K562 (cell line): Measurements from ENCODE around the gene LDB2. TPM values are rescaled to one million over a fixed set of nuclear protein-coding genes. Genes with fewer than 3 reads are reported as not detected.
A peak's percentile ranks its signal among the peaks of the same experiment; 100 is the strongest.

Experiments used
- ATAC-seq: fragments of 200-7000 bp; cut with Tn5 transposase; 3 replicates; pipeline ENCODE4 v1.9.1; 2020; ENCODE audit warnings: moderate library complexity
- BruUV-seq: library from RNA; stranded (reverse); fragments of 400-500 nt; replicated peaks from 2 replicates; lab custom pipeline; 2021; lab: Mats Ljungman, UMichigan
- CTCF ChIA-PET: fragments of 300-600 bp; formaldehyde crosslinking; extraction: SDS; loops from one replicate; lab custom pipeline; 2021; ENCODE audit warnings: low intra/inter-chr PET ratio; lab: Yijun Ruan, JAX
- POLR2A ChIA-PET: fragments of 300-600, 350-650 bp; sonication (Branson Sonifier 250); formaldehyde crosslinking; extraction: SDS; loops from one replicate; lab custom pipeline; 2021; ENCODE audit warnings: antibody characterized with exemption, inconsistent platforms; lab: Yijun Ruan, JAX
- DNase-seq, 4 experiments: peaks; one replicate each; pipeline versions ENCODE4 v3.0.0 to v3.0.0-alpha.2; 2011 to 2018; ENCODE audit warnings: low spot score in 3 of 4, mixed read lengths in 3 of 4; ENCODE audit errors: extremely low read depth in 1 of 4
- FAIRE-seq: peaks from 2 replicates; lab custom pipeline; 2011; peaks lifted over from hg19 to GRCh38; lab: Jason Lieb, UNC
- H2AFZ ChIP-seq: 2 replicates; pipeline ENCODE4 v1.6.0; 2011; ENCODE audit warnings: low read depth, low read length, control low read depth, inconsistent platforms
- H3K27ac ChIP-seq: fragments of 200-600 bp; 3 replicates; pipeline ENCODE4 v1.8.0; 2011; ENCODE audit warnings: low read depth, mild to moderate bottlenecking, control low read depth, inconsistent platforms, low read length, moderate library complexity, mixed read lengths; ENCODE audit errors: extremely low read depth
- H3K27me3 ChIP-seq, 2 experiments: fragments of 300-600 bp in 1 of 2; 2 replicates in 1 of 2; 3 replicates in 1 of 2; pipeline versions ENCODE4 v1.6.0 to v1.8.0; 2011; ENCODE audit warnings: inconsistent platforms in 2 of 2, low read length in 2 of 2, mild to moderate bottlenecking in 1 of 2, mixed read lengths in 1 of 2, moderate library complexity in 1 of 2; ENCODE audit not compliant: control insufficient read depth in 2 of 2, insufficient read depth in 2 of 2
- H3K36me3 ChIP-seq: fragments of 300-600 bp; 3 replicates; pipeline ENCODE4 v1.8.0; 2011; ENCODE audit warnings: mild to moderate bottlenecking, low read length, inconsistent platforms; ENCODE audit not compliant: control insufficient read depth, insufficient read depth
- H3K4me1 ChIP-seq, 2 experiments: fragments of 200-600 bp in 1 of 2; replicated peaks in 1 of 2; 2 replicates in 1 of 2; 3 replicates in 1 of 2; pipeline versions ENCODE4 v1.5.1 to v1.8.0; 2011; ENCODE audit warnings: inconsistent platforms in 2 of 2, low read length in 2 of 2, mild to moderate bottlenecking in 1 of 2, mixed read lengths in 1 of 2, moderate library complexity in 1 of 2; ENCODE audit not compliant: control insufficient read depth in 2 of 2, insufficient read depth in 2 of 2
- H3K4me2 ChIP-seq: 2 replicates; pipeline ENCODE4 v1.6.1; 2011; ENCODE audit warnings: low read length, control low read depth, inconsistent platforms, mixed read lengths; ENCODE audit not compliant: insufficient read depth
- H3K4me3 ChIP-seq: fragments of 200-600 bp; sonication (generic), shearing (Covaris generic); 2 replicates; pipeline ENCODE4 v1.5.1; 2016; ENCODE audit warnings: control low read depth, inconsistent platforms
- H3K79me2 ChIP-seq: fragments of 200-600 bp; 3 replicates; pipeline ENCODE4 v1.8.0; 2011; ENCODE audit warnings: low read length, inconsistent platforms; ENCODE audit not compliant: control insufficient read depth, insufficient read depth
- H3K9ac ChIP-seq, 2 experiments: 2 replicates each; pipeline versions ENCODE4 v1.6.0 to v1.6.1; 2011; ENCODE audit warnings: low read depth in 2 of 2, low read length in 2 of 2, control low read depth in 1 of 2, inconsistent platforms in 1 of 2, mild to moderate bottlenecking in 1 of 2, mixed read lengths in 1 of 2; ENCODE audit not compliant: insufficient read depth in 1 of 2
- H3K9me1 ChIP-seq: one replicate; pipeline ENCODE4 v1.6.0; 2011; ENCODE audit warnings: inconsistent platforms, mild to moderate bottlenecking, low read length, moderate library complexity; ENCODE audit not compliant: control insufficient read depth, insufficient read depth
- H3K9me3 ChIP-seq: replicated peaks from 2 replicates; pipeline ENCODE4 v1.5.1; 2011; ENCODE audit warnings: low read depth, low read length, inconsistent platforms; ENCODE audit not compliant: control insufficient read depth, insufficient read depth
- H4K20me1 ChIP-seq: replicated peaks from 2 replicates; pipeline ENCODE4 v1.6.1; 2011; ENCODE audit warnings: low read length, inconsistent platforms, mixed read lengths; ENCODE audit not compliant: control insufficient read depth, insufficient read depth
- ATF1 ChIP-seq, 2 experiments: fragments of 450-650 bp in 1 of 2; IDR thresholded peaks; 2 replicates each; pipeline ENCODE4 v1.6.1; 2016; ENCODE audit warnings: missing compliant biosample characterization in 1 of 2, missing genetic modification characterization in 1 of 2
- HDAC2 ChIP-seq: fragments of 450-650 bp; IDR thresholded peaks from 2 replicates; pipeline ENCODE4 v1.6.1; 2016; ENCODE audit warnings: mild to moderate bottlenecking
- HDAC3 ChIP-seq: fragments of 450-650 bp; IDR thresholded peaks from 2 replicates; pipeline ENCODE4 v1.6.1; 2018; ENCODE audit warnings: borderline replicate concordance, mild to moderate bottlenecking, moderate library complexity; ENCODE audit not compliant: partially characterized antibody
- HMGN3 ChIP-seq: IDR thresholded peaks from 2 replicates; pipeline ENCODE4 v1.6.1; 2011; ENCODE audit warnings: borderline replicate concordance, low read depth, mild to moderate bottlenecking, mixed read lengths, low read length; ENCODE audit not compliant: insufficient read length; ENCODE audit errors: extremely low read depth
- JUNB ChIP-seq: fragments of 450-650 bp; formaldehyde crosslinking; conservative IDR thresholded peaks from 2 replicates; pipeline ENCODE4 v1.4.0; 2020; ENCODE audit warnings: mild to moderate bottlenecking
- MECOM ChIP-seq: fragments of 250-450 bp; sonication (Bioruptor Pico); IDR thresholded peaks from 2 replicates; pipeline ENCODE4 v1.8.0; 2022; ENCODE audit warnings: inconsistent platforms
- YY1 ChIP-seq, 3 experiments: IDR thresholded peaks; 2 replicates each; pipeline ENCODE4 v1.6.1; 2011; ENCODE audit warnings: low read length in 2 of 3, mild to moderate bottlenecking in 2 of 3, moderate library complexity in 2 of 3, borderline replicate concordance in 1 of 3, control low read depth in 1 of 3, low read depth in 1 of 3; ENCODE audit not compliant: insufficient read depth in 3 of 3, insufficient replicate concordance in 2 of 3, control insufficient read depth in 1 of 3, insufficient read length in 1 of 3; ENCODE audit errors: extremely low read depth in 1 of 3
- ZBED1 ChIP-seq: IDR thresholded peaks from 2 replicates; pipeline ENCODE4 v1.6.1; 2014
- ZFP1 ChIP-seq: fragments of 450-650 bp; formaldehyde crosslinking; IDR thresholded peaks from 2 replicates; pipeline ENCODE4 v1.4.0; 2020; ENCODE audit warnings: mild to moderate bottlenecking, mixed read lengths
- ZFX ChIP-seq: sonication (generic); formaldehyde crosslinking; IDR thresholded peaks from 2 replicates; pipeline ENCODE4 v1.8.0; 2022; ENCODE audit warnings: mild to moderate bottlenecking, missing genetic modification reagents, moderate library complexity
- ZNF184 ChIP-seq: sonication (generic); formaldehyde crosslinking; IDR thresholded peaks from 2 replicates; pipeline ENCODE4 v1.5.0; 2020; ENCODE audit warnings: missing genetic modification reagents
- ZNF717 ChIP-seq: fragments of 250-450 bp; sonication (Bioruptor Pico); IDR thresholded peaks from 2 replicates; pipeline ENCODE4 v1.5.0; 2021
- ZNF764 ChIP-seq: fragments of 250-450 bp; sonication (Bioruptor Pico); IDR thresholded peaks from 2 replicates; pipeline ENCODE4 v1.4.0; 2020; ENCODE audit warnings: low read depth, mild to moderate bottlenecking, moderate library complexity
- WGBS: fragments of 100-300 bp; shearing (Covaris generic); methylation state at CpG from one replicate; pipeline ENCODE4 v1.1.6; 2016; ENCODE audit warnings: low coverage, mixed read lengths; ENCODE audit not compliant: insufficient coverage; ENCODE audit errors: missing lambda C conversion rate; 5-methylcytosine and 5-hydroxymethylcytosine counted together
- in situ Hi-C: fragments of 300-500 bp; cut with MboI; formaldehyde crosslinking; loops from 4 replicates; pipeline ENCODE4 v1.15.0; 2018; ENCODE audit warnings: inconsistent platforms, mixed read lengths
- intact Hi-C: fragments of 100-400 bp; cut with micrococcal nuclease; formaldehyde crosslinking; loops from 2 replicates; pipeline ENCODE4 v1.14.2; 2022
- polyA plus RNA-seq, 8 experiments: library from polyadenylated mRNA; depleted of rRNA in 4 of 8; stranded (reverse) in 5 of 8; unstranded in 3 of 8; fragments of >200 nt; fragmentation: Nextera tagmentation in 2 of 8; fragmentation: Illumina TruSeq in 1 of 8; extraction: Ambion mirVana in 2 of 8; extraction: Trizol in 1 of 8; gene quantifications; 2 replicates each; pipeline versions ENCODE4 v1.2.1 to v1.2.3, GENCODE V29; 2011 to 2014; ENCODE audit warnings: inconsistent platforms in 1 of 8, missing spikeins in 1 of 8
- total RNA-seq, 7 experiments: library from RNA; depleted of rRNA in 6 of 7; stranded (reverse); fragments of >200 nt in 6 of 7; fragmentation: Illumina TruSeq in 2 of 7; extraction: Trizol in 2 of 7; gene quantifications; 2 replicates each; pipeline versions ENCODE4 v1.2.1 to v1.2.3, GENCODE V29; 2011 to 2021; ENCODE audit warnings: low replicate concordance in 1 of 7
- TF ChIP-seq, protein P1 (sequence below): fragments of 450-650 bp; IDR thresholded peaks from 2 replicates; pipeline ENCODE4 v1.7.0; 2016; ENCODE audit warnings: borderline replicate concordance
- TF ChIP-seq, protein P2 (sequence below): fragments of 150-350 bp; conservative IDR thresholded peaks from 2 replicates; pipeline ENCODE4 v1.6.1; 2014; ENCODE audit warnings: low read length
- TF ChIP-seq, protein P3 (sequence below): fragments of 450-650 bp; formaldehyde crosslinking; IDR thresholded peaks from 2 replicates; pipeline ENCODE4 v1.4.0; 2020; ENCODE audit warnings: mild to moderate bottlenecking

Gene LDB2
- total and polyA plus RNA-seq, 9 of the 15 experiments (the other 6 are each of a cell fraction or from before 2014, with no cell fraction given): 0.10 to 0.20 TPM; not detected in 7

DNA sequence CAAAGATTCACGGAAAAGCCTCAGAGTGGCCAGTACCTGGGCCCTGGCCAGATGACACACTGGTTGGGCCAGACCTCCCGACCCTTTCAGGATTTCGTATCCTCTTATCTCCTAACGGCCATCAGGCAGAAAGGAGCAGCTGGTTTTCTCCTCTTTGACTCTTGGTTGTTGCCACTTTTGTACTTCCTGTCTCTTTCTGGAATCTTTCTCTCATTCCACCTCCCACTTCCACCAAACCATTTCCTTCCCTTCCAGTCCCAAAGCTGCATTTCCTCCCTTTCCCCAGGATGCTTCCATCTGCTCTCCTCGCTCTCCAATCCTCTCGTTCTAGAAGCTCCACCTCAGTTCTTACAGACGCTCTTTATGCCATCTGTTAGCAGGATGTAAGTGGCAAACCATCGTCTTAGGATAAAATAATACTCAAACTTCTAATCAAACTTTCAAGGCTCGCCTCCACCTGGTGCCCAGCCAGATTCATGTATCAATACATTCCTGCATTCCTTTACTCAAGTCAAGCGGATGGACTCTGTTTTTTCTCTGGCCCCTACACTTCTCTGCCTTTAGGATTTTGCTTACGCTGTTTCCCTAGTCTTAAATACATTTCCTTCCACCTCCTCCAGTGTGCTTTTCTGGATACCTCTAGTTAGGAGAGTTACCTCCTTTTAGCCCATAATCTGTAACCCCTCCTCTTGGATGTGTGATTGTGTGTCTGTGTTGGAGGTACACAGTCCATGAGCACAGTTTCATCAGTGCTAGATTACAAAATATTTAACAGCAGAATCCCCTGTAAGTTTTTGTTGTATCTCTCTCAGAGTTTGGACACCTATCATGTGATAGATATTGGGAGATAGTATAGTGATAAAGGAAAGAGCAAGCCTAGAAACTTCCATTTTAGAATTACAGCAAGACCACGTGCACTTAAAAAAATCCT, 70.4 kb downstream of the LDB2 start:
- peak in 2 of 4 experiments; percentile 2 to 3 for DNase-seq
- Histone ChIP-seq H3K36me3 (no peaks in the 10 kb centered on the region), H3K4me3 (no peak overlapping the region), H3K79me2 (no peaks in the 10 kb centered on the region), H3K9ac (no peak overlapping the region), H3K9me3 (no peaks in the 10 kb centered on the region), H2AFZ (no peak overlapping the region), H3K4me1 (no peaks in the 10 kb centered on the region; a peak in 1 of 5 replicates), H3K27me3 (no peaks in the 10 kb centered on the region), H3K9me1 (no peaks in the 10 kb centered on the region), H3K27ac (no peak overlapping the region), H3K4me2 (no peak overlapping the region), H4K20me1 (no peaks in the 10 kb centered on the region; the same call in 1 of the 2 replicates)
- in situ Hi-C loops (no loop called here), intact Hi-C loops (no loop called here)
- no peak for FAIRE-seq
- no TSS peak for BruUV-seq
- CTCF ChIA-PET: no interaction called here
- ATAC-seq: no peak
- 0% methylated on average over 10 of the region's 12 CpGs for WGBS
- POLR2A ChIA-PET: no interaction called here
- TF ChIP-seq HDAC3 (no peak), ZFX (CRISPR knock-in tag) (no peak), ZNF184 (CRISPR knock-in tag) (no peak), ZBED1 (no peak), ZNF764 (CRISPR knock-in tag) (no peak), HDAC2 (no peak), JUNB (CRISPR knock-in tag) (no peak), HMGN3 (no peak), ZNF717 (CRISPR knock-in tag) (no peak), ATF1 (CRISPR knock-in tag; IDR thresholded peaks at IDR 0.05) (no peak), ATF1 (tag; IDR thresholded peaks at IDR 0.05) (no peak), ZFP1 (CRISPR knock-in tag) (no peak), YY1 (IDR thresholded peaks at IDR 0.05; ENCODE audit: borderline replicate concordance in 1 of 3, control insufficient read depth in 1 of 3, extremely low read depth in 1 of 3, insufficient read depth in 3 of 3, insufficient read length in 1 of 3, insufficient replicate concordance in 2 of 3, low read depth in 1 of 3, low read length in 2 of 3) (no peak), MECOM (CRISPR knock-in tag) (no peak)
- TF ChIP-seq, protein P1, sequence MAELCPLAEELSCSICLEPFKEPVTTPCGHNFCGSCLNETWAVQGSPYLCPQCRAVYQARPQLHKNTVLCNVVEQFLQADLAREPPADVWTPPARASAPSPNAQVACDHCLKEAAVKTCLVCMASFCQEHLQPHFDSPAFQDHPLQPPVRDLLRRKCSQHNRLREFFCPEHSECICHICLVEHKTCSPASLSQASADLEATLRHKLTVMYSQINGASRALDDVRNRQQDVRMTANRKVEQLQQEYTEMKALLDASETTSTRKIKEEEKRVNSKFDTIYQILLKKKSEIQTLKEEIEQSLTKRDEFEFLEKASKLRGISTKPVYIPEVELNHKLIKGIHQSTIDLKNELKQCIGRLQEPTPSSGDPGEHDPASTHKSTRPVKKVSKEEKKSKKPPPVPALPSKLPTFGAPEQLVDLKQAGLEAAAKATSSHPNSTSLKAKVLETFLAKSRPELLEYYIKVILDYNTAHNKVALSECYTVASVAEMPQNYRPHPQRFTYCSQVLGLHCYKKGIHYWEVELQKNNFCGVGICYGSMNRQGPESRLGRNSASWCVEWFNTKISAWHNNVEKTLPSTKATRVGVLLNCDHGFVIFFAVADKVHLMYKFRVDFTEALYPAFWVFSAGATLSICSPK: no peak
- TF ChIP-seq, protein P2, sequence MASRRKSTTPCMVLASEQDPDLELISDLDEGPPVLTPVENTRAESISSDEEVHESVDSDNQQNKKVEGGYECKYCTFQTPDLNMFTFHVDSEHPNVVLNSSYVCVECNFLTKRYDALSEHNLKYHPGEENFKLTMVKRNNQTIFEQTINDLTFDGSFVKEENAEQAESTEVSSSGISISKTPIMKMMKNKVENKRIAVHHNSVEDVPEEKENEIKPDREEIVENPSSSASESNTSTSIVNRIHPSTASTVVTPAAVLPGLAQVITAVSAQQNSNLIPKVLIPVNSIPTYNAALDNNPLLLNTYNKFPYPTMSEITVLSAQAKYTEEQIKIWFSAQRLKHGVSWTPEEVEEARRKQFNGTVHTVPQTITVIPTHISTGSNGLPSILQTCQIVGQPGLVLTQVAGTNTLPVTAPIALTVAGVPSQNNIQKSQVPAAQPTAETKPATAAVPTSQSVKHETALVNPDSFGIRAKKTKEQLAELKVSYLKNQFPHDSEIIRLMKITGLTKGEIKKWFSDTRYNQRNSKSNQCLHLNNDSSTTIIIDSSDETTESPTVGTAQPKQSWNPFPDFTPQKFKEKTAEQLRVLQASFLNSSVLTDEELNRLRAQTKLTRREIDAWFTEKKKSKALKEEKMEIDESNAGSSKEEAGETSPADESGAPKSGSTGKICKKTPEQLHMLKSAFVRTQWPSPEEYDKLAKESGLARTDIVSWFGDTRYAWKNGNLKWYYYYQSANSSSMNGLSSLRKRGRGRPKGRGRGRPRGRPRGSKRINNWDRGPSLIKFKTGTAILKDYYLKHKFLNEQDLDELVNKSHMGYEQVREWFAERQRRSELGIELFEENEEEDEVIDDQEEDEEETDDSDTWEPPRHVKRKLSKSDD: no peak
- TF ChIP-seq, protein P3, sequence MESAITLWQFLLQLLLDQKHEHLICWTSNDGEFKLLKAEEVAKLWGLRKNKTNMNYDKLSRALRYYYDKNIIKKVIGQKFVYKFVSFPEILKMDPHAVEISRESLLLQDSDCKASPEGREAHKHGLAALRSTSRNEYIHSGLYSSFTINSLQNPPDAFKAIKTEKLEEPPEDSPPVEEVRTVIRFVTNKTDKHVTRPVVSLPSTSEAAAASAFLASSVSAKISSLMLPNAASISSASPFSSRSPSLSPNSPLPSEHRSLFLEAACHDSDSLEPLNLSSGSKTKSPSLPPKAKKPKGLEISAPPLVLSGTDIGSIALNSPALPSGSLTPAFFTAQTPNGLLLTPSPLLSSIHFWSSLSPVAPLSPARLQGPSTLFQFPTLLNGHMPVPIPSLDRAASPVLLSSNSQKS (CRISPR knock-in tag): no peak
